ENCODE data around the gene ADGRE1.

The ADGRE1 gene

DNA sequence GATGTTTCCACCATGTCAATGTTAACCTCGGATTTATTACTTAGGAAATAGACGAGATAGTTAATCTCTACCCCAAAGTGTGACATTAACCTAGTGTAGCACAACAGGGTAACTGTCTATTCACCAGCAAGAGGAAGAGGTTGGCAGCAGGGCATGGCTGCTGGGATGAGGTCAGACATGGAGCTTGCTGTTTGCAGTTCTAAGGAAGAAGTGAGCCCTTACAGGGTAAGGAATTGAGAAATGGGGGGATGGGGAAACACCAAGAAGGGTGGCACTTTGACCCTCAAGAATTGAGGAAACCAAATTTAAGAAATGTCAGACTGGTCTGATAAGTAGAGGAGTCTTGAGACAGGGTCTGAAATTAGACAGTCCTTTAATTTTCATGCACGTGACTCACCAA lies 71.4 kb downstream of the ADGRE1 start:
- DNase-seq = no peak

DNA sequence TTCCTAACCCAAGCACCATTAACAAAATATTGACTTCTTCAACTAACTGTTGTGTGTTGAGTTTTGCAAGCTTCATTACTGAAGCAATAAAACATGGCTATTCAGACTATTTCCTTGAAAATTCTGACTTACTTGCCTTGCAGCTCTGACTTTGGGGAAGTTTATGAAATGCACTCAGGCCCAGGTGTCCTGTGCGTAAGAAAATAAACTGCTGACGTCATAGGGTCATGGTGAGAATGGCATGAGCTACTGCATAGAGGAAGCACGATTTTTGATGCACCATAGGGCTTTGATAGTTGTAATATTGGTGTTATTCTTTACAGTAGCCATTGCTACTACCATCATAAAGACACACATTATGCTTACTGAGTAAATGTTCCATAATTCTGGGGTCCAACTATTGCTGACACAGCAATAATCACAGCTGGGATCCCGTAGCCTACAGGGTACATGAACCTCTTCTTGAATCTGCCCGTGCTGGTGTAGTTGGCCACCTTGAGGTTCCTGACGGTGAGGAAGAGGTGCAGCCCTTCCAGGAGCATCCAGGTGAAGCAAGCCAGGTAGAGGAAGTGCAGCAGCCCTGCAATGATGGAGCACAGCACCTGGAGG lies 76.0 kb downstream of the ADGRE1 start:
- DNase-seq = no peak

DNA sequence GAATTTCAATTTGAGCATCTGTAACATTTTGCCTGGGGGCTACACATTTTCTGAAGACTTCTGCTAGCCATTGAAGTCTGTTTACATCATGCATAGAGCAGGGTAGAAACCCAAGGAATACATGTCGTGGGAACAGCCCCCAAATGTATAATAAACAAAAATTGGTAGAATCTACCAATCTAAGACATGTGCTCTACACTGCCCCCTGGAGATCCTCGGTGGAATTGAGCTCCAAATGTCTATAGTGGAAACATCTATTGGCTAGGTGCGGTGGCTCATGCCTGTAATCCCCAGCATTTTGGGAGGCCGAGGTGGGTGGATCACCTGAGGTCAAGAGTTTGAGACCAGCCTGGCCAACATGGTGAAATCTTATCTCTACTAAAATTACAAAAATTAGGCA lies 76.6 kb downstream of the ADGRE1 start:
- no peak for DNase-seq

DNA sequence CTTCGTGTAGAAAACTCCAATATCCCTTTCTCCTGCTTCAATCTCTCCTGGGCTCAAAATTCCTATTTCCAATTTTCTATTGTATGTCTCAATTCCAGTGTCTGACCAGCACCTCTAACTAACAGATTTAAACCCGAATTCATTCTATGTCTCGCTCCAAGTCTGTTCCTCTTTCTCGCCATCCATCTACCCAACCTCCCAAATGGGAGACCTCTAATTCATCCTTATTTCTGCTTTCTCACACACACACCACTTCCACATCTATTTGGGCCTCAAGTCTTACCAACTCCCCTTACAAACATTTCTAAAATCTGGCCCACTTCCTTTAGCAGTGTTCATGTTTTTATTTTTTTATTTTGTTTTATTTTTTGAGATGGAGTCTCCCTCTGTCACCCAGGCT lies 80.6 kb downstream of the ADGRE1 start:
- DNase-seq = no peak

DNA sequence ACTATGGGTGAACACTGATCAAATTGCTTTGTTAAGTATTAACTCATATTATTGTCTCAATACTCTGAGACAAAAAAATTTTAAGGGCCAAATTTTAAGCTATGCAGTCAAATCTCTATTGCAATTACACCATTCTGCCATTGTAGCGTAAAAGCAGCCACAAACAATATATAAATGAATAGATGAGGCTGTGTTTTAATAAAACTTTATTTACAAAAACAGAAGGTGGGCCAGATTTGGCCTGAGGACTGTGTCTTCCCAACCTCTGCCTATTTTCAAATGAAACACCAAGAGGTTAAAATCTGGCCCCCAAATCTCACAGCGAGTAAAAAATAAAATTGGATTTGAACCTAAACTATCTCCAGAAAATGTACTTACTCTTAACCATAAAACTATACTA lies 82.1 kb downstream of the ADGRE1 start:
- no peak for DNase-seq

DNA sequence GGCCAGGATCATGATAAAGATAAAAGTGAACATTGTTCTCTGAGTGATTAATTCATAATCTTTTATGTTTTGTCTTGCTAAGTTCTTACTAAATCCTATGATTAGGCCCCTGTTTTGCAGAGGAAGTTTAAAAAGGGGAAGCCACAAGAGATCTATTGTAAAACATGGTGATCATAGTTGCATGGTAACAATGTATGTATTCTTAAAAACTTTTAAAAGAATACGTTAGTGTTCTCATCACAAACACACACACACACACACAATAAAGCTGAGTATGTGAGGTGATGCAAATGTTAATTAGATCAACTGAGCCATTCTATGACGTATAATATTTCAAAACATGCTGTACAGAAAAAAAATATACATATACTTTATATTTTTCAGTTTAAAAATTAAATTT lies 82.6 kb downstream of the ADGRE1 start:
- no peak for DNase-seq

DNA sequence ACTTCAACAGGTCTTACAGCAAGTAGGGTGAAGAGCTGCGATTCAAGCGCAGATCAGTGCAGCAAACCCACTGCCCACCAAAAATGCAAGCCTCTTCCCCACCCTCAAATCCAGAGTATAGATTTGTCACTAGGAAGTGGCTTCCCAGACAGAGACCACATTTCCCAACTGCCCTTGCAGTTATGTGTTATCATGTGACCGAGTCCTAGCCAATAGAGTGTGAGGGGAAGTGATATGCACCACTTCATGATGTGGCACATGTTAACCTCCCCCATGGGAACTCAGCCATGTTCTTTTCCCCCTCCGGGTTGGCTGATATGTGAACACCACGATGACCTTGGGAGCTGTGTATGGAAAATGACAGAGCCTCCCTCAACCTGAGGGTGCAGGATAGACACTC lies 83.1 kb downstream of the ADGRE1 start:
- no peak for DNase-seq

DNA sequence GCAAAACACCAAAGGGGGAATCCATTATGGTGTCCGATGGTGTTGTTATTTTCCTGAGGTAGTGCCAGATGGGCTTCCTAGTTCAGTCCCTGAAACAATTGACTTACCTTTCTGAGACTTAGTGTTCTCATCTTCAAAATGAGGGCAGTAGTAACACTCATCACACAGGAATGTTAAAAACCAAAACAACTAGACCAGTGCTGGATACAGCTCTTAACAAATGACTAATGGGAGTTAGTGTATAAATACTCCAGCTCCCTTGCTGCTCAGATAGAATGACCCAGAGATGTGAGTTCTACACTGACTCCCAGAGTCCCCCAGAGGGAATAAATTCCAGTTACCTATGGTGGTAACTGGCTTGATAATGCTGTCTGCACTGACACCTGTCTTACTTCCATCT lies 84.0 kb downstream of the ADGRE1 start:
- DNase-seq = no peak

DNA sequence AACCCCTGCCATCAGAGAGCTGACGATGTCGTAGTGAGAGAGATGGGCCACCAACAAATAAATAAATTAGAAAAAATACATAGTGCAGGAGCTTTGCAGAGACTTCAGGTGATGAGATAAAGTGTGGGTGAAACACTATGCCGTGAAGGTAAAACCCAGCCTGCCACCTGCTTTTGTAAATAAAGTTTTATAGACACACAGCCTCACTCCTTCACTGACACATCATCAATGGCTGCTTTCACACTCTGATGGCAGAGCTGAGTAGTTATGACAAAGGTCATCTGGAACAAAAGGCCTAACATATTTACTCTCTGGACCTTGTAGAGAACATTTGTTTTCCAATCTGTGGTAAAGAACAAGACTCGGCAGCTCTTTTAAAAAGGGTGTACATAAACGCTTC lies 88.8 kb downstream of the ADGRE1 start:
- no peak for DNase-seq

DNA sequence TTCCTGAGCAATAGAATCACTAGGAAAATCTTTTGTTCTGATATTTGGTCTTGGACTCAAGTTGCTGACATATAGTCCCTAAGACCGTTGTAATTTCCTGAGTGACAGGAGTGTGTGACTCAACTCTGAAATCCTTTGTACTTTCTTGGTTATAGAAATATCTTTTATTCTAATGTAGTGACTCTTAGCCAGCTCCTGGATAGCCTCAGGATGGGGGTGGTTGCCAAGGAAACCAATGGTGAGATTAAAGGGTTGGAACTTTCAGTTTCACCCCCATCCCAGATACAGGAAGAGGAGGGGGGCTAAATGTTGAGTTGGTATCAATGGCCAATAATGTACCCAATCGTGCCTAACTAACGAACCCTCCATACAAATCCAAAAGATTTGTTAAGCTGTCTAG lies 92.0 kb downstream of the ADGRE1 start:
- DNase-seq = no peak

DNA sequence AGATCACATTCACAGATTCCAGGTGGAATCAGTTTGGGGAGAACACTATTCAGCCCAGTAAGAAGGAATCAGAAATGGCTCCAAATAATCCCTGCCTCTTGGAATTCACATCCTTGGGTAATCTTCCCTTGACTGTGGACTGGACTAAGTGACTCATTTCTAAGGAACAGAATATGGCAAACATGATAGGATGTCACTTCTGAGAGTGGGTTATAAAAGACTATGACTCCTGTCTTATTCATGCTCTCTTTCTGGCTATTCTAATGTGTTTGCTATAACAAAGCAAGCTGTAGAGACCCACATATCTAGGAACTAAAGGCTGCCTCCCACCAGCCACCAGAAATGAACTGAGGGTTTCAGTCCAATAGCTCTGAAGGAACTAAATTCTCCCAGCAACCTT lies 96.1 kb downstream of the ADGRE1 start:
- DNase-seq = no peak

DNA sequence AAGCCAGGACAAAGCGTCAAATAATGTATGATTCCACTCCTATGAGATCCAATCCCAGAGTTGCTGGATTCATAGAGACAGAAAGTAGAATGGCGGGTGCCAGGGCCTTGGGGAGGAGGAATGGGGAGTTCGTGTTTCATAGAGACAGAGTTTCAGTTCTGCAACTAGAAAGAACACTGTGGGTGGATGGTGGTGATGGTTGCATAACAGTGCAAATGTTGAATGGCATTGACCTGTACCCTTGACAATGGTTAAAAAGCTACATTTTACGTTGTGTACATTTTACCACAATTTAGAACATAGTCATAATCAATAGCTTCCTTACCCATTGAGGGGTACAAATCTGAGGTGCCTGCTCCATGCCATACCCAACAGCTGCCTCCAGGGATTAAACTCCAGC lies 100.5 kb downstream of the ADGRE1 start:
- DNase-seq = no peak

DNA sequence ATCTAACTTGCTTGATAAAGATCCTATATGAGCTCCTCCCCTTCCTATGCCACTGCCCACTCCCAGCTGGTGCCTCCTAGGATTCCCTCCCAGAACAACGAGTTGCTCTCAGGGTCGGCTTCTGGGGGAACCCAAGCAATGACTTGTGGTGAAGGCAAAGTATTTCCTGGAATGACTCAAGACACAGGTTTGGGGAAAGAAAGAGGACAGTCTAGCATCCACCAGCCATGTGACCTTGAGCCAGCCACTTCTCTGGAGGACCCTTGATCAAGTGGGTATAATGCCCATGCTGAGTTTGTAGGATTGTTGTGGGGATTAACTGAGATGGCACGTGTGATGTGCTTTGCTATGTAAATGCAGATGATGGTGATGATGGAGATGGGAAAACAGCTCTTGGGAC lies 100.9 kb downstream of the ADGRE1 start:
- DNase-seq = no peak
